GM19239 (cell line): Measurements from ENCODE around the gene SYNJ1.
A peak's percentile ranks its signal among the peaks of the same experiment; 100 is the strongest.
"Not testable (repeated sequence)": the region's sequence is repeated elsewhere in the genome, so short reads cannot be mapped to it uniquely, and the experiment has no call there.

Experiments
- DNase-seq: peaks from one replicate; pipeline ENCODE4 v3.0.0; 2011; ENCODE audit warnings: low spot score; ENCODE audit not compliant: insufficient read length
- FAIRE-seq: peaks from 2 replicates; lab custom pipeline; 2011; peaks lifted over from hg19 to GRCh38; lab: Jason Lieb, UNC

The SYNJ1 gene

DNA sequence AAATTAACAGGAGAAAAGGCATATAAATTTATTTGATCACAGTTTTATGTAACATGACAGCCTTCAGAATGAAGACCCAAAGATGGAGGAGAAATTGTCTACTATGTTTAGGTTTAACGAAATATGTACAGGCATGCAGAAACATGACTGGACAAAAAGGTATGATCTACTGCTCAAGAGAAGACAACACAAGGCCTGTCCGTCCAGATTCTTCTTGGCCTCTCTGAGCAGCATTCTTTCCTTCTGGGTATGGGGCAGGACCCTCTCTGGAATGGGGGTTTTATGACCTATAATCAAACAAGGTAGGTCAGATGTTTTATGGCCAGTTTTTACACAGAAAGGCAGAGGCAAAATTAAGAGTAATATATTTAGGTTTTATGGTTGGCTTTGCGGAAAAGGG is 13.5 kb upstream of the SYNJ1 start:
- DNase-seq (no peak), FAIRE-seq (no peak)

DNA sequence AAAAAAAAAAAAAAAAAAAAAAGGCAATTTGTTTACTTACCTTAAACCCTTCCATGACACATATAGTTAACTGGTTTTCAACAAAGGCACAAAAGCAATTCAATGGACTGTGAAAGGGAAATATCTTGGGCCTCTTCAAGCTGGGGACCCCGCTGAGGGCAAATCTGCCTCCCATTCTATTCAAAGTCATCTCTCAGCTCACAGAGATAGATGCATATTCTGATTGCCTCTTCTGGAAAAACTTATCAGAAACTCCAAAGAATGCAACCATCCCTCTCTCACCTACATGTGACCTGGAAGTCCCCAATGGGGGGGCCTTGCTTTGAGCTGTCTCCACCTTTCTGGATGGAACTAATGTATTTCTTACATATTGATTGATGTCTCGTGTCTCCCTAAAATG is 12.1 kb upstream of the SYNJ1 start:
- no peak for DNase-seq
- no peak for FAIRE-seq

DNA sequence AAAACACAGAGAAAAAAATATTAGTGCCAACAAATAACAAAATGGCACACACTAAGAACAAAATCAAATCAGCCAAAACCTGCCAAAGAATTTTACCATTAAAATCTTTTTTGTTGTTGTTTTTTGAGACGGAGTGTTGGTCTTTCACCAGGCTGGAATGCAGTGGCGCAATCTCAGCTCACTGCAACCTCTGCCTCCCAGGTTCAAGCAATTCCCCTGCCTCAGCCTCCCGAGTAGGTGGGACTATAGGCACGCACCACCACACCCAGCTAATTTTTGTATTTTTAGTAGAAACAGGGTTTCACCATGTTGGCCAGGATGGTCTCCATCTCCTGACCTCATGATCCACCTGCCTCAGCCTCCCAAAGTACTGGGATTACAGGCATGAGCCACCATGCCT is 8.3 kb upstream of the SYNJ1 start:
- not testable (repeated sequence) for FAIRE-seq, DNase-seq

DNA sequence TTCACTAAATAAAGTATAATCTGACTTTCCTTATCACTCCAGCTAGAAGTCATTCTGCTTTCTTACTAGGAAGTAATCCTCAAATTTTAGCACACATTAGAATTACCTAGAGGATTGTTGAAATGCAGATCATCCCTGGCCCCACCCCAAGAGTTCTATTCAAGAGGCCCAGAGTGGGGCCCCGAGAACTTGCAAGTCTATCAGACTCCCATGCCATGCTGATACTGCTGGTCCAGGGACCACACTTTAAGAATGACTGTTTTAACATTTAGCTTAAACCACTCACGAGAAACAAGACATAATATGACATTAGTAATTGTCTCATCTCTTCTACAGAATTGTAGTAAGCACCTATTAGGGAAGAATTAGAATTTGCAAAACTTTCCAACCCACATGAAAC is 7.7 kb upstream of the SYNJ1 start:
- DNase-seq = no peak
- FAIRE-seq = no peak

DNA sequence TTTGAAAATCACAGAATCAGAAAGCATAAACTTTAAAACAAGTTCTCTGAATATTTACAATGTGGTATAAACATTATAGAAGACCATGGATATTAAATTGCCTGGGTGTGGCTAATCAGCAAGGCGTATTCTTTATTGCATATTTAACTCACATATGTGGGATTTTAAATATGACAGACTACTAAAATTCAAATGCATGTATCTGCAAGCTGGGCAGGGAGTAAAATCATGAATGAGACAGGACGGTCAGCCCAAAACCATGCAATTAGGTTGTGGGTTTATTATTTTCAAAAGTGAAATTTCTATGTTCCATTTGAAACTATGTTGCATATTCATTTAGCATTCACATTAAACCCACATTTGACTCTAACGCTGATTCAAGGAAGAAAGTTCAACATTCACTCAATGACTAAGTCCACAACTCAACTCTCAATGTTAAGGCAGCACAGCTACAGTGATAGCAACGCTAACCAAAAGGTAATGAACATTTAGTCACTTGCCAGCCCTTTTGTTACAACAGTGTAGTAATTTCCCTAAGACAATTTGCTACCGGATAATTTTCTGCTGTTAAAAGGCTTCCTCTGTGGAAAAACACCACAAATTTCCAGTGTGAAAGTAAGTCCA is 6.3 kb upstream of the SYNJ1 start:
- no peak for DNase-seq
- FAIRE-seq = no peak

DNA sequence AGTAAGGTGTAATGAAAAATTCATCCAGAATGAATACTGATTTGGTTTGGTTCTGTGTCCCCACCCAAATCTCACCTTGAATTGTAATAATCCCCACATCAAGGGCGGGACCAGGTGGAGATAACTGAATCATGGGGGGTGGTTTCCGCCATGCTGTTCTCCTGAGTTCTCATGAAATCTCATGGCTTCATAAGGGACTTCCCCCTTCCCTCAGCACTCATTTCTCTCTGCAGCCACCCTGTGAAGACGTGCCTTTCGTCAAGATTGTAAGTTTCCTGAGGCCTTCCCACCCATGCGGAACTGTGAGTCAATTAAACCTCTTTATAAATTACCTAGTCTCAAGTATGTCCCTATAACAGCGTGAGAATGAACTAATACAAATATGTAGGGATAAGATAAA is 5.5 kb upstream of the SYNJ1 start:
- no peak for FAIRE-seq
- no peak for DNase-seq

DNA sequence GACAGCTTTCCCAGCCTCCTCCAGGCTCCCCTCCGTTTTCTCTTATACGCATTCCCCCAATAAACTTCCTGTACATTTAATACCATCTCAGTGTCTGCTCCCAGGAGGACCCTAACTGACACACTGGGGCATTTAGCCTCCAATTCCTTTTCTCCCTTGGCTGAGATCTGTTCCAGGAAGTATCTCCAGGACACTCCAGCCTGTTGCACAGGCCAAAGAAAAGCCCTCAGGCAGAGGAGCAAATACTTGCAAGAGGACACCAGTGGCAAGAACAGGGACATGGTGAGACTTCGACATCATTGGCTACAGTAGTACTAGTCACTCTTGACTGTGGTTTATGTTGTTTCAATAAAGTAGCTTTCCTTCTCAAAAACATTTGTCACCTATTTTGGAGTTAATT is 4.7 kb upstream of the SYNJ1 start:
- no peak for FAIRE-seq
- DNase-seq = no peak

DNA sequence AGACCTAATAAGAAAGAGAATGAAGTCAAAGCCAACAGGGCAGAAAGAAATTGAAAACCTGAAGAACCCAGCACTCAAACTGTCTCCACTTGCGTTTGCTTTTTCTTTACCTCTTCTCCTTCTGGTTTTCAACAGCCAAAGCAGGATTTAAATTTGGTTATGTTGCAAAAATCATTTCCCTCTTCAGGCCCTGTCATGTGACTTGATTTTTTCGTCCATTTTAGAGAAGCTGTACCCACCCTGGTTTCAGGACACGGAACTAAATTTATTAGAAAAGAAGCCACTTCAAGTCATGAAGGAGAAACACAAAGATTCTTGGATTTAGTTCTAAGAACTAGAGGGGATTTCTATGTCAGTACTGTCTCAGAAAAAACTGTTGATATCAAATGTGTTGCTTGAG is 1.0 kb upstream of the SYNJ1 start:
- FAIRE-seq = no peak
- no peak for DNase-seq

DNA sequence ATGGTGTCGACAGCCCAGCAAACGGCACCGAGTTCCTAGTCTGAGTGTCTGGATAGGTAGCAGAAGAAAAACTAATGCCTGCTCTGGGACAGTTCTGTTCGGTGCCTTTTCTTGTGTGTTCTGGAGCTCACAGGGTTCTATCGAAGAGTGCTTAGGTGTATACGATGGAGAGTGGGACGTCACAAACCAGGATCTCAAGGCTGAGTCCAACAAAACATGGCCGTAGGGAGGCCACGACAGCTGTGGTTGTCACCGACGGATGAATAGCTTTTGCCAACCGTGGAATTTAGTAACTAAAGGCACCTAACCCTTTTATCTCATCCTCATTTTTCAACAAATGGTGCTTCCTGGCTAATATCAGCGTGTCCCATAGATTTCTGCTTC is 635 bp upstream of the SYNJ1 start:
- DNase-seq (no peak), FAIRE-seq (no peak)

DNA sequence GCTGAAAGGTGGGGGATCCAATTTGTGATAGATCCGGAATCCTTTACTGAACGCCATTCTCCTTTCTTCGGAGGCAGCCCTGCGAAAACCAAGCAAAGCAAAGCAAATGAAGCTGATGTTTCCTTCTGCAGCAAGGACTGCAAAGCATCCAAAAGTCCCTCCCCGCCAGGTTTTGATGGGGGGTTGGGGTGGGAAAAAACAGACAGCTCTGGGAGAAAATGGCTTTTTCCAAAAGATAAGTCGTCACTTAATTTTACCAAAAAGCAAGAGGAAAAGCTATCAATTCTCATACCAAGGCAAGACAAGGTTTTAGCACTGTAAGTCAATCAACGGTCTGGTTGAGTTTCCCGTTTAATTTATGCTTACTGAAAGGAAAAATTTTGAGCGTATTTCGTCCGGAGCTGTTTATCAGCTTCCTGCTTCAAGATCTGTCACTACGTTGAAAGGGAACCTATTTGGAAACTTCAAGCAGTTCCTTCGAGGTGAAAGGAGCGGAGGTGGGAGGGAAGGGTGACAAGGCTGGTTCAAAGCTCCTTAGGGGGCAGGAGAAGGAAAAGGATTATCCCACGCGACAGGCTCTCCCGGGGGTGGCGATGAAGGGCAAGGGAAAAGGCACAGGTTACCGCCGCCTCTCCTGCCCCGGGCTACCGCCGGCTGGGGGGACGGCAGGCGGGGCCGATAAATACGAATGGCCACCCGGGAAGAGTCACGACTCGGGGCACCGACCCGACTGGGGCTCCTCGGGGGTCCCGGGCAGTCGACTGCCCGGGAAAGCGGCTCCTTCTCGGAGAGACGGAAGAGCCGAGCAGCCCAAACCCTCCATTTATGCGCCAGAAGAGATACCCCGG is 750 bp downstream of the SYNJ1 start:
- DNase-seq (no peak), FAIRE-seq (peak; percentile 35)

DNA sequence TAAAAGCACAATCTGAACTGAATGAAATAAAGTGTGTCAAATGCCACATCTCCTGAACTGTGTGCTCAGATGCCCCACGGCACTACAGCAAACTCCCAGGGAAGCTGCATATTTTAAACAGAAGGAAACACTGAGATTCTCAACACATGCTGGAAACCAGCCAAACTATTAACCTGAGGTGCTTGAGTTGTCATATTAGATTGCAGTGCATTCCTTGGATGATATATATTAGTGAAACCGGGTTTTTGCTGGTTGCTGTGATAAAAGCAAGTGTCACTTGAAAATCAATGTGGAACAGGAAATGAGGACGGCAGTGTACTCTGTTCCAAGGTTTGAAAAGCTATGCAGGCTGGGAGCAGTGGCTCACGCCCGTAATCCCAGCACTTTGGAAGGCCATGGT is 8.7 kb downstream of the SYNJ1 start:
- DNase-seq = no peak
- FAIRE-seq = no peak

DNA sequence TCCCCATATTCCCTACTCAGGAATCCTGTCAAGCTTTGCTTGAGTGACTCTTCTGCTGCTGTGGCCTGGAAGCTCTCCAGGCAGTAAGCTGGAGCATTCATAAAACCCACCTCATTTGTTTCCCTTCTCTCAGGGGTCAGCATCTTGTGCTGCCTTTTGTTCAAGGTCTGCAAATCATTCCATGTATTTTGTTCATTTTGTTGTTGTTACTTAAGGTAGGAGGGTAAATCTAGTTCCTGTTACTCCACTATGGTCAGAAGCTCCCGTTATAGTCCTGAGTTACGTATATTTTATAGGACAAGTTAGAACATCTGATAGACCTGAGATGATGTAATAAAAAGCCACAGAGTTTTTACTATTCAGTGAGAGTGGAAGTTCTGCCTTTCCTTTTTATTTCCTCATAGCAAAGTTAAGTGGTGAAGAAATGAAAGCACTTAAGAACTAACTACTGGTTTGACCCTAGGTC is 9.9 kb downstream of the SYNJ1 start:
- DNase-seq = no peak
- peak; percentile 8 for FAIRE-seq

DNA sequence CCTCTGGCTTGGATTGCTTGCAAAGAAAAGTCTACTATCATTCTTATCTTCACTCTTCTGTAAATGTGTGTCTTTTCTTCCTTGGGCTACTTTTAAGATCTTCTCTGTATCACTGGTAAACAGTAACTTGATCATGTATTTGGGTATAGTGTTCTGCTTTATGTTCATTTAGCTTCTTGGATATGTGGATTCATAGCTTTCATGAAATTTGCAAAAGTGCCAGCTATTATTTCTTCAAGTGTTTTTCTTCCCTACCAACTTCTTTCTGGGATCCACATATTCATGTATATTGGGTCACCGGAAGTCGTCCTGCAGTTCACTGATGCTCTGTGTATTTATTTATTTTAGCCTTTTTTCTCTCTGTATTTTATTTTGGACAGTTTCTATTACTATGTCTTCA is 11.3 kb downstream of the SYNJ1 start:
- no peak for FAIRE-seq
- no peak for DNase-seq

DNA sequence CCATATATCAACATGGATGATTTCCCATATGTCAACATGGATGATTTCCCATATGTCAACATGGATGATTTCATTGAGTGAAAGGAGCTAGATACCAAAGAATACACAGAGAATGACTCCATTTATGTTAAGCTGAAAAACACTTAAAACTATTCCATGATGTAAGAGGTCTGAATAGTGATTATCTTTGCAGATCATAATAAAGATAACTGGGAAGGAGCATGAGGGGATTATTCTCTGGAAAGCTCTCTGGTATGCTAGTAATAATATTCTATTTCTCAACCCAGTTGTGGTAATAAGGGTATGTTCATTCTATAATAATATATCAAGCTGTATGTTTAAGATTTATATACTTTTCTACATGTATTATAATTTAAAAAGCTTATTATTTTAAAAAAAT is 14.1 kb downstream of the SYNJ1 start:
- FAIRE-seq = no peak

DNA sequence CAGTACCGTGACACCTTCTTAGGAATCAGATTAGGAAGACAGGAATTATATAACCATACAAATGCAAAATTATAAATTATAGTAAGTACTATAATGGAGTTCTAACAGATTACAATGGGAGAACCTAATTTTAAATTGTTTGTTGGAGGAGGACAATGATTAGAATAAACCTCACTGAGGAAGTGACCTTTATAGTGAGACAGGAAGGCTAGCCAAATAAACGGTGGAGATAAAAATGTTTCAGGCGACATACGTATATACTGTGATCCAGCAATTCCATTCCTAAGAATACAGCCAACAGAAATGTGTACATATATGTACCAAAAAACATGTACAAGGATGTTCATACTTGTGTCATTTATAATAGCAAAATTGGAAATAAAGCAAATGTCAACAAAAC is 15.2 kb downstream of the SYNJ1 start:
- DNase-seq (no peak), FAIRE-seq (peak; percentile 45)

More for the DNA sequence above, 14.1 kb downstream of the SYNJ1 start:
- DNase-seq = no peak

DNA sequence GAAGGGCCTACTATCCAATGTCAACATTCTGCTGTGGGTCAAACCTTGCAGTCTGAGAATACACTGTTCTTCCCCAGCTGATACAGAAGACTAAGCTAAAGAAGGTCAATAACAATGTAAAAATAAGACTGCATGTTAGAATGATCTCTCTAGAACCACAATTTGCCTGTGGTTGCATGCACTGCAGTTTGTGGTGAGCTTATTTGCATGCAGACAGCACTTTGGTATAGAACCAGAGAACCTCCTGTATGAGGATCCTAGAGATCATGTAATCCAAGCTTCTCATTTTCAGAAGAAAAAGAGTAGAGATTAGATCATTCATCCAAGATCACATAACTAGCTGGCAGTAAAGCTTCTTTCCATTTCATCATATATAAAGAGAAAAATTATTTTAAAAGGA is 15.8 kb downstream of the SYNJ1 start:
- peak; percentile 28 for DNase-seq
- peak; percentile 96 for FAIRE-seq

DNA sequence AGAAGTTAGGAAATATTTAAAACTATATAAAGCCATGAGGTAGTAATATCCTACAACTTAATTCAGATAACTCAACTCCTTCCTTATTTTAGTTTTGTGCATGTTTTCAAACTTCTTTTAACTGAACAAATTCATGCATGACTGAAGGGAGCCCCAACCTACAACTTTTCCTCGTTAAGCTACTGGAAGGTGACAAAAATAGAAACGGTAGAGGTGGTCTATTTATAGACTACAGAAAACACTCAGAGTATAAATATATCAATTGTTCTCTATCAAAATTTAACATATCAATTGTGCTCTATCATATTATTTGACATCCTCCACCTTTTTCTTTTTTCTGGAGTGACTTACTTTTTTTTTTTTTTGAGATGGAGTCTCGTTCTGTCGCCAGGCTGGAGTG is 16.8 kb downstream of the SYNJ1 start:
- no peak for FAIRE-seq
- no peak for DNase-seq

DNA sequence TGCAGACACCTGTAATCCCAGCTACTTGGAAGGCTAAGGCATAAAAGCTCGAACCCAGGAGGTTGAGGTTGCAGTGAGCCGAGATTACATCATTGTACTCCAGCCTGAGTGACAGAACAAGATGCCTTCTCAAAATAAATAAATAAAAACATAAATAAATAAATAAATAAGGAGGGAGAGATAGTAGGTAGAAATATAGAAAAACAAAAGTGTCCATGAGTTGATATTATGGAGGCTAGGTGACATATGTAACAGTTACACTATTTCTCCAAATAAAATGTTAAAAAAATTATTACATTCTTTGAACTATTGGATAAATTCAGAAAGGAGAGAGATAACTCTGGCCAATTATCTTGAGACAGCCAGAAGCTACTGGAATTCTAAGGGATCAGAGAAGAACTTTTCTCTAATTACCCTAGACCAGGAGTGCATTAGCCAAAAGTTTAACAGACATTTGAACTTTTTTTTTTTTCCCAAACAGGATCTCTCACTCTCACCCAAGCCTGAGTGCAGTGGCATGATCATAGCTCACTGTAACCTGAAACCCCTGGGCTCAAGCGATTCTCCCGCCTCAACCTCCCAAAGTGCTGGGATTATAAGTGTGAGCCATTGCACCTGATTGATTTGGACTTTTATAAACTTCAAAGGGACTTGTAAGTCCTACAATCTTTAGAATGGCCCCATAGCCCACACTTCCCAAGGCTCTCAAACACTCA is 17.6 kb downstream of the SYNJ1 start:
- no peak for FAIRE-seq
- no peak for DNase-seq

DNA sequence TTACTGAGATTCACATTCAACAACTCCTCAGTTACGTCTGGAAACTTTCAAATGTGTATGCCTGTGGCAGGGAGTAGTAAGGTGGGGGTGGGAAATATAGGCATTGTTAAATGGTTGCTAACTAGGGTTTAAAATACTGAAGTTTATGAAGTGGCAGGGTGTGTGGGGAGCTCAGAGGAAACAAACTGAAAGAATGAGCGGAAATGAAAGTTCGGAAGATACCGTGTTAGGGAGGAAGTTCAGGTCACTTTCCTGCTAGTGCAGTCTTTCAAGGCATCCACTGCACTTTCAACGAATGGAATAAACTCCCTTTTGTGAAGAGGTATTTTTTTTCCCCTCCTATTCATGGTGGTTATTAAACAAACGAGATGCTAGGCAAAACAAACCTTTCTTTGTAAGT is 19.7 kb downstream of the SYNJ1 start:
- DNase-seq = no peak
- FAIRE-seq = no peak

DNA sequence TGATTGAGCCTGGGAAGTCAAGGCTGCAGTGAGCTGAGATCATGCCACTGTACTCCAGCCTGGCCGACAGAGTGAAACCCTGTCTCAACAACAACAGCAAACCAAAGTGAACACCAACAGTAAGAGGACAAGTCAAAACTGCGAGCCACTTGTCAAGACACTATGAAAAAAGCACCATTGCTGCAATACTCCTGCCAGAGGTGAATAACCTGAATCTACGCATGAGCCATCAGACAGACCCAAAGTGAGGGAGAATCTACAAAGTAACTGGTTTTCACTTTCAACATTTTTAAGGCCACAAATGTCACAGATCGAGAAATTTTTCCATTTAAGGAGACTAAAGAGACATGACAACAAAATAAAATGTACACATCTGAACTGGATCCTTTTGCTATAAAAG is 21.9 kb downstream of the SYNJ1 start:
- DNase-seq = no peak
- no peak for FAIRE-seq

DNA sequence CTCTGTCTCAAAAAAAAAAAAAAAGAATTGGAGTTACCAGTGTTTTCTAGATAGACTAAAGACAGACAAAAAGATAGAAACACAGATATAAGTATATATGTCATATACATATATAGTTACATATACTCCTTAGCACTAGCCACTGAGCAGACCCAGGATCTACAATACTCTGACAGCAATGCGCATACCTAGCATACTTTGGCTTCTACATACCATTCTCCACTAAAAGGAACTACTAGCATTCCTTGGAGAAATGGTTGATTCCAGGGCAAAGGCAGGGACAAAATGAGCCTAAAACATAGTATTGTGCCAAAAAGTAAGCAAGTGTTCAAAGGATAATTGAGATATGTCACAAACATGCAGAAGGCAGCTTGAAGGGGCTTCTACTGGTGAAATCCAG is 22.7 kb downstream of the SYNJ1 start:
- FAIRE-seq = no peak
- DNase-seq = no peak
